HG02943 (cell line): ENCODE results near the gene TIE1.

Experiments used
- ATAC-seq: cut with Tn5 transposase; IDR thresholded peaks from one replicate; pipeline ENCODE4 v1.9.1; 2021; ENCODE audit warnings: mild to moderate bottlenecking, low read depth, moderate library complexity; ENCODE audit not compliant: unreplicated experiment

The TIE1 gene

GRCh38 chr1:43292679-43293078 lies 8.1 kb upstream of the TIE1 start:
- no peak for ATAC-seq

DNA sequence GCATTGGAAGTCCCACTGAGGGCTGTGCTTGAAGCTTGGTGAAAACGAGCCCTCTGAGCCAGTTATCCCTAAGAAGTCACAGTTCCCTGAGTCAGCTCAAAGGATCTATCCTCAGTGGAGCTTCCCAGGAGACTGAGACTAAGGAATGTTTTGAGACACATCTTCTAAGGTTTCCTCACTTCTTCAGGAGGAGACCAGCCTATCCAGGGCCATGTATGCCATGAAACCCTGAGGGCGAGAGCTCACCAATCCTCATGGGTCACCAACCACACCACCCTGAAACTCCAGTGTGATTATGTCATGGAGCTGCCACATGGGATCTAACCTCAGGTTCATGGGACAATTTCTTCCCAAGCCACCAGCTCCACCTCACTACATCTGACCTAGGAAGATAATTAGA lies 7.6 kb upstream of the TIE1 start:
- no peak for ATAC-seq

GRCh38 chr1:43293896-43294760 lies 6.7 kb upstream of the TIE1 start:
- ATAC-seq = no peak

- ATAC-seq = no peak
These were observed 6.0 kb upstream of the TIE1 start for GRCh38 chr1:43294761-43295160.

- ATAC-seq = no peak
These were observed 4.6 kb upstream of the TIE1 start for GRCh38 chr1:43296207-43296606.

- ATAC-seq = no peak
These were observed 2.7 kb upstream of the TIE1 start for GRCh38 chr1:43298055-43298454.

DNA sequence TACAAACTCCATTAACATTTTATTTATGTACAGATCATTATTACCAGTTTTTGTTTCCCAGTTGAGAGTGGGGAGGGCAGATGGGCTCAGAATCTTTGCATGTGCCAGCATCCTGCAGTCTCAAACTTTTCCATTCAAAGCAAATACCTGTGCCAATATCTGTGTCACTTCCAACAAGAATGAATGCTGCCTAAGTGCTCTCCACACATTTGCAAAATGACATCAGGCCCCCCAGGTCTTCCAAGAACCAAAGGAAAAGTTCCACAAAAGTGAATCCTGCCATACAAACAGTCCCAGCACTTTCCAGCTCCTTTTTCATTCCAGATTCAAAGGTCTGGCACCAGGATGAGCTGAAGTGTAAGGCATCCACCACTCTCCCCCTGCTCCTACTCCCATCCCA lies 1.7 kb upstream of the TIE1 start:
- ATAC-seq = no peak

DNA sequence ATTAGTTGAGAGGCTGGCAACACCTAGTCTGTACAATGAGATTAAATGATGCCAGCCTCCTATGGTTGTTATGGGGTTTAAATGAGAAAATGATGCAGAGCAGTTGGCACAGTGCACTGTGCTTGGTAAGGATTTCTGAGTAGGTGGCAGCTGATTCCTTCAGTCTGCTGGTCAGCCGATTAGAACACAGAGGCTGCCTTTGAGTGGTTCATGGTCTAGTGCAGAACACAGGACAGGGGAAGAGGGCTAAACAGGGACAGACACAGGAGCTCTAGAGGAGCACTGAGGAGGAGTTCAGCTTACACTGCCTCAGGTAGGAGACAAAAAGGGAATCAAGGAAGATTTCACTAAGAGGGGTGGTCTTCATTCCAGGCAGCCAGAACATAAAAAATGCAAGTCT lies 1.4 kb downstream of the TIE1 start:
- ATAC-seq = no peak

DNA sequence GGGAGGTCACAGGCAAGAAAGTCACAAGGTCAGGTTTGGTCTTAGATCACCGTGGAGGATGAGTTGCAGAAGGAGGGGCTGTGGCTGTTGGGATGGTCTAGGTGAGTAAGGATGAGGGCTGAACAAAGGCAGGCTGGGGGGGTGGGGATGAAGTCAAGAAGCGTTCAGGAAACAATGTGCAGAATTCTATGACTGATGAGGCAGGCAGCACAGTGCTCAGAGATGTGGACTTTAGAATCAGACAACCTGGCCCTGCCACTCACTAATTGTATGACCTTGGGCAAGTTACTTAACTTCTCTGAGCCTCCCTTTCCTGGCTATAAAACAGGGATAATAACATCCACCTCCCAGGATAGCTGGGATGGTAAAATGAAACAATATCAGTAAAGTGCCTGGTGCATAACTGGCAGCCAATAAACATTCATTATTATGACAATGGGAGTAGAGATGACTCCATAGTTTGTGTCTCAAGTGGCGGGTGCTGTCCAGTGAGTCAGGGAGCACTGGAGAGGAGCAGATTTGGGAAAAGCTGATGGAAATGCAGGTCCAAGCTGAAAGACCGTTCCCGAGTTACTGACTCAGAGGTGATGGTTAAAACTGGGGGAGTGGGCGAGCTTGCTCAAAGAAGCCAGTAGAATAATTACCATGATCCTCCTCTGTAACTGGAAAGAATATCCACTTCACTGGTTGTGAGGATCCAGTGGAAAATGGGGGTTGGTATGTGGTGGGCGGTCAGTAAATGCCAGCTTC lies 2.1 kb downstream of the TIE1 start:
- ATAC-seq = no peak

DNA sequence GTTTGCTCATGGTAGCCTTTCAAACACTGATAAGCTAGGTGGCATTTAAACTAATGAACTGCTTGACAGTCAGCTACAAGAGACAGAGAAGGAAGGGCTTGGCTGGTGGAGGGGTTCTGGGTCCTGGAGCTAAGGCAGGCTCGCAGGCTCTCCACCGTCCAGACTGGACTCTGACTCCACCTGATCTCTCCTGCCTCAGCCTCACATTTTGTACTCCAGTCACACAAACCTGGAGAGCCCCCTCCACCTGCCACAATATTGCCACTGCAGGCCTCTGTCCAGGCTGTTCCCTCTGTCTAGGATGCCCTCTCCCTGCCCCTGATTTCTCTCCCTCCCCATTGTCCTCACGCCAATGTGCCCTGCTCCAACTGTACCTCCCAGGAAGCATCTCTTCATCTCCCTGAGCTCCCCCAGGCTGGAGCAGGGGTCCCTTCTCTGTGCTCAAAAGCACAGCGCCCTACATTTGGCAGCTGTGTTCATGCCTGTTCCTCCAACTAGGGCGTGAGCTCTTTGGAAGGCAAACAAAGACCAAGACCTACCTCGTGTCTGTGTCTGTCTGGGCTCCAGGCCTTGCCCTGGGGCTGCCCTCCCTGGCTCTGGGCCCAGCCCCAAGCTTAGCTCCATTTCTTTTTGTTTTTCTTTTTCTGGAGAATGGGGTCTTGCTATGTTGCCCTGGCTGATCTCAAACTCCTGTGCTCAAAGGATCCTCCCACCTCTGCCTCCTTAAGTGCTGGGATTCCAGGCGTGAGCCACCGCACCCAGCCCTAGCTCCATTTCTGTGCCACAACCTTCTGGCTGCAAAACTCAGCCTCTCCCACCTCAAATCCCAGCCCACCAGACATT lies 2.9 kb downstream of the TIE1 start:
- no peak for ATAC-seq

DNA sequence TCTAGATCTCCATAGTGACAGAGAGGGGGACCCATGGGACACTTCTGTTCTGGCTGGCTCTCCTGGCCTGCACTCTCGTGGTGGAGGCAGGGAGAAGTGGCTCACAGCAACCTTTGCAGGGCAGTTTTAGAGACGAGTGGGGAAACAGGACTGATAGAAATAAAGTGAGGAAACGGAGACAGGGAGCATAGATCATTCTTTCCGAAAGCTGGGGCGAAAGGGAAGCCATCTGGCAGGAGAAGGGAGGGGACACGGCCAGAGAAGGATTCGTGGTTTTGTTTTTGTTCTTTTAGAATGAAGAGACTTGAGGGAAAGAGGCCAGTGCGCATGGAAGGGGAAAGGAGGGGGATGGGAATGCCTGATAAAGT lies 3.5 kb downstream of the TIE1 start:
- ATAC-seq = no peak

- no peak for ATAC-seq
These were observed 4.1 kb downstream of the TIE1 start for GRCh38 chr1:43304771-43305300.

DNA sequence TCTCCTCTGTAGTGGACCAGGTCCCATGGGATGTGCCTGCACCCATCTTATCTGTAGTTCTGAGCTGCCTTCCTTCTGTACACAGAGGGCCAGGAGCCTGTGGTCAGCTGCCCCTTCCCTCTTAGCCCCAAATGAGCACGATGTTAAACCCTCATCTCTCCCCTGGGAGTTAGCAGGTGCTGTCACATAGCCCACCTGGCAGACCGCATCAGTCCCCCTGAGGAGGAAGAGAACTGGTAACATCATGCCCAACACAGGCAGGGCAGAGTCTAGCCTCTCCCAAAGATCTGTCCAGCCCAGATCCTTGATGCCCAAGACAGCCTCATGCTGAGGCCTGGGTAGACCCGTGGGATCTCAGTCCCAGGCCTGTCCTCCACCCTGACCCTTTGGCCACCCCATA lies 4.7 kb downstream of the TIE1 start:
- ATAC-seq = no peak

DNA sequence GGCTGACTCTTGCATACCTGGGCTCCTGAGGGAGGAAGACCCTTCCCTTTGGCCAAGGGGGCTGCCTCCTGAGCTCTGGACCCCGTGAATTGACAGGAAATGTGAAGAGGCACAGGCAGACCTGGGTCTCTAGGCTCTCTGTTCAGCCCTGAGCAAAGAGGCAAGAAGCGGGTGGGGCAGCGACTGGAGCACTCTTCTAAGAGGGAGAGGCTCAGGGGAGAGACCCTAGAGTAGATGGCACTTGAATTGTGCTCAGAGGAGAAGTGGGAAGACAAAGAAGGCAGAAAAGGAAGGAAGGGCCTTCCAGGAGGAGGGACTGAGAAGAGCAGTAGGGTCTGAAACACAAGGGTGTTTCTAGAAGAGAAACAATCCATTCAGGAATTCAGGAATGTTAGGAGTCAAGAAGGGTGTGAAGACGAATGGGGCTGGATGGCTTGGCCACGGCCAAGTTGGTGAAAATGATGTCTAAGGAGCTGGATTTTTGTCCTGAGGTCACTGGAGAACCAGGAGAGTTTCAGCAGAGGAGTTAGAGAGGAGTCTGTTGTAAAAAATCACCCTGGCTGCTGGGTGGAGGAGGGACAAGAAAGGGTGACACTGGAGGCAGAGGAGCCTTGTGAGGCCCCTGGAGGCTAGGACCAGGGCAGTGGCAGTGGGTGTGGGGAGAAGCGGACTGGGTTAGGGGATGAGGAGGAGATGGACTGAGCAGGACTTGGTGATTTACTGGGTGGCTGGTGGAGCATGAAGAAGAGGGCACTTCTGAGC lies 5.3 kb downstream of the TIE1 start:
- ATAC-seq = no peak

- ATAC-seq = no peak
These were observed 6.1 kb downstream of the TIE1 start for GRCh38 chr1:43306688-43307457.

- no peak for ATAC-seq
These were observed 6.8 kb downstream of the TIE1 start for GRCh38 chr1:43307458-43308158.

GRCh38 chr1:43308635-43309404 lies 8.0 kb downstream of the TIE1 start:
- no peak for ATAC-seq

DNA sequence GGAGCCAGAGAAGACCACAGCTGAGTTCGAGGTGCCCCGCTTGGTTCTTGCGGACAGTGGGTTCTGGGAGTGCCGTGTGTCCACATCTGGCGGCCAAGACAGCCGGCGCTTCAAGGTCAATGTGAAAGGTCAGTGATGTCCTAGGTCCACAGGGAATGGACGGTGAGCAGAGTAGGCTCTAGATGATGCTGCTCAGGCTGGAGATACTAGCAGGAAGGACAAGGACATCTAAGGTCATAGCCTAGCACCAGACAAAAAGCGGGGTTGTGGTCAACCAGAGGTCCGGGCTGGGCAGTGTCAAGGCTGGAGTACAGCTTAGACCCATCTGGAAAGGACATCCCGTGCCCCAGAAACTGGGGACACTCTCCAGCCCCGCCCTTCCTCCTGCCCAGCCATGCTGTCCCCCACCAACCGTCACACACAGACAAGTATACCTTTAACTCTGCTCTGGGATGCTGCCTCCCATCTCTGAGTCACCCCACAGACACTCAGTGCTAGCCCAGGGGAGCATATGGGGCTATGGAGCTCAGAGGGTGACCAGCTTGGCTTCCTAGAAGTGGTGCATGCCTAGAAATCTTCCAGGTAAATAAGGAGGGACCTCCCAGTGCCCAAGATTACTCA lies 8.7 kb downstream of the TIE1 start:
- no peak for ATAC-seq
